Pancreas (tissue), 10 donors: ENCODE data around the gene IFNL2. TPM values are rescaled to one million over a fixed set of nuclear protein-coding genes. Genes with fewer than 3 reads are reported as not detected.
"Not testable (repeated sequence)": the region's sequence is repeated elsewhere in the genome, so short reads cannot be mapped to it uniquely, and the experiment has no call there.

ENCODE experiments used
- ATAC-seq, 4 donors: fragments of 200-7000 bp; cut with Tn5 transposase; one replicate each; pipeline versions ENCODE4 v1.8.0 to v1.9.1; 2020; ENCODE audit warnings: mild to moderate bottlenecking in 4 of 4, moderate library complexity in 4 of 4
- DNase-seq, 6 donors: peaks; one replicate each; pipeline ENCODE4 v3.0.0-alpha.2; 2020
- FAIRE-seq: peaks from 2 replicates; lab custom pipeline; 2012; peaks lifted over from hg19 to GRCh38; lab: Jason Lieb, UNC
- H3K27ac ChIP-seq, 4 donors: fragments of 200-600 bp; sonication (generic); 1 replicate in 3 of 4; 2 replicates in 1 of 4; pipeline versions ENCODE4 v1.5.0 to v1.8.0; 2020
- H3K27me3 ChIP-seq, 4 donors: fragments of 200-600 bp; one replicate each; pipeline ENCODE4 v1.8.0; 2021
- H3K36me3 ChIP-seq, 3 donors: fragments of 200-600 bp; sonication (generic) in 1 of 3; one replicate each; pipeline versions ENCODE4 v1.5.0 to v1.8.0; 2020 to 2021
- H3K4me1 ChIP-seq, 3 donors: fragments of 200-600 bp; one replicate each; pipeline ENCODE4 v1.8.0; 2021
- H3K4me3 ChIP-seq, 4 donors: fragments of 200-600 bp; sonication (generic) in 2 of 4; one replicate each; pipeline versions ENCODE4 v1.5.0 to v1.8.0; 2020 to 2021
- H3K9me3 ChIP-seq, 4 donors: fragments of 200-600 bp; one replicate each; pipeline ENCODE4 v1.8.0; 2021
- WGBS, 2 donors: extraction: QIAGEN DNeasy Blood & Tissue Kit; methylation state at CpG; one replicate each; pipeline ENCODE4 v1.1.7; 2013; 5-methylcytosine and 5-hydroxymethylcytosine counted together
- intact Hi-C, 3 donors: fragments of 100-400 bp; cut with DNase I; formaldehyde crosslinking; loops; one replicate each; pipeline versions ENCODE4 v1.11.1 to v1.14.2; 2022
- polyA plus RNA-seq, 2 donors: library from polyadenylated mRNA; stranded (reverse); fragments of 200-250 nt; gene quantifications; one replicate each; pipeline ENCODE4 v1.2.3, GENCODE V29; 2013
- total RNA-seq, 6 donors: library from RNA; stranded (reverse); fragmentation: NEBNext Ultra II Directional in 4 of 6; extraction: Animal tissue kit (Norgen Biotek cat#: 25700) in 4 of 6; gene quantifications; one replicate each; pipeline versions ENCODE4 v1.2.1 to v1.2.4, GENCODE V29; 2021 to 2023
- TF ChIP-seq, protein P1 (sequence below), 4 donors: fragments of 200-600 bp; sonication (generic) in 3 of 4; IDR thresholded peaks; one replicate each; pipeline versions ENCODE4 v1.5.0 to v1.8.0; 2021; ENCODE audit warnings: antibody characterized with exemption in 4 of 4
- donor health status: healthy with polysubstance abuse.
- donor health status: DM: no; HTN: no; CAD: no; lungs with moderate emphysema.
- donor health status: DM: no; HTN: no; CAD: no.
- donor health status: control.
- donor health status: control.
- donor health status: Bipolar disorder and iron deficiency.
- donor health status: DM: yes; HTN: yes; CAD: no.
- donor health status: DM: no; HTN: no; CAD: no.
- donor health status: DM: no; HTN: no; CAD: no.
- donor health status: DM: yes; HTN: yes; CAD: no.

The IFNL2 gene
- total and polyA plus RNA-seq, 8 donors: not detected

DNA sequence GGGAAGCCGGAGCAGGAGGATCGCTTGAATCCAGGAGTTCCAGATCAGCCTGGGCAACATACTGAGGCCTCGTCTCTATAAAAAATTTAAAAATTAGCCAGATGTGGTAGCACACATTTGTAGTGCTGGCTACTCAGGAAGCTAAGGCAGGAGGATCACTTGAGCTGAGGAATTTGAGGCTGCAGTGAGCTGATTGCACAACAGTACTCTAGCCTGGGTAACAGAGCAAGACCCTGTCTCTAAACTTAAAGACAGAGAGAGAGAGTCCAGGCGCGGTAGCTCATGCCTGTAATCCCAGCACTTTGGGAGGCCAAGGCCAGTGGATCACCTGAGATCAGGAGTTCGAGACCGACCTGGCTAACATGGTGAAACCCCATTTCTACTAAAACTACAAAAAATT lies 27.8 kb upstream of the IFNL2 start:
- TF ChIP-seq, protein P1, sequence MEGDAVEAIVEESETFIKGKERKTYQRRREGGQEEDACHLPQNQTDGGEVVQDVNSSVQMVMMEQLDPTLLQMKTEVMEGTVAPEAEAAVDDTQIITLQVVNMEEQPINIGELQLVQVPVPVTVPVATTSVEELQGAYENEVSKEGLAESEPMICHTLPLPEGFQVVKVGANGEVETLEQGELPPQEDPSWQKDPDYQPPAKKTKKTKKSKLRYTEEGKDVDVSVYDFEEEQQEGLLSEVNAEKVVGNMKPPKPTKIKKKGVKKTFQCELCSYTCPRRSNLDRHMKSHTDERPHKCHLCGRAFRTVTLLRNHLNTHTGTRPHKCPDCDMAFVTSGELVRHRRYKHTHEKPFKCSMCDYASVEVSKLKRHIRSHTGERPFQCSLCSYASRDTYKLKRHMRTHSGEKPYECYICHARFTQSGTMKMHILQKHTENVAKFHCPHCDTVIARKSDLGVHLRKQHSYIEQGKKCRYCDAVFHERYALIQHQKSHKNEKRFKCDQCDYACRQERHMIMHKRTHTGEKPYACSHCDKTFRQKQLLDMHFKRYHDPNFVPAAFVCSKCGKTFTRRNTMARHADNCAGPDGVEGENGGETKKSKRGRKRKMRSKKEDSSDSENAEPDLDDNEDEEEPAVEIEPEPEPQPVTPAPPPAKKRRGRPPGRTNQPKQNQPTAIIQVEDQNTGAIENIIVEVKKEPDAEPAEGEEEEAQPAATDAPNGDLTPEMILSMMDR (IDR thresholded peaks at IDR 0.05): no peak
- ATAC-seq (no peak), FAIRE-seq (no peak), DNase-seq (no peak)
- Histone ChIP-seq H3K4me3 (no peak overlapping the region), H3K36me3 (no peaks in the 10 kb centered on the region), H3K9me3 (no peaks in the 10 kb centered on the region), H3K27ac (no peak overlapping the region), H3K27me3 (no peaks in the 10 kb centered on the region), H3K4me1 (peaks cover 0 to 4% (median 0%) of the 10 kb centered on the region in 3 donors)
- intact Hi-C loops: no loop called here
- WGBS, 2 donors: 93 to 94% methylated on average over 7 of the region's 7 CpGs

DNA sequence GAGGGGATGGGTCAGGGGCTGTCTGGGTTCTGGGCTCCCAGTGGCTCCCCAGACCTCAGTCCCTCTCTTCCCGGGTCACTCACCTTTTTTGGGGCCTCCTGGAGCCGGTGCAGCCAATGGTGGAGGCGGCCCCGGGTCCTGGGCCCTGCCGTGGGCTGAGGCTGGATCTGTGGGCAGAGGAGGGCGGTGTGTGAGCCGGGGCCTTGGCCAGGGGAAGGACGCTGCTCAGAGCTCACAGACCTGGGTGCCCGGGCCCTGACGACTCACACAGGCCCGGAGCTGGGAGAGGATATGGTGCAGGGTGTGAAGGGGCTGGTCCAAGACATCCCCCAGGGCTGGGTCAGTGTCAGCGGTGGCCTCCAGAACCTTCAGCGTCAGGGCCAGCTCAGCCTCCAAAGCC lies 24.5 kb upstream of the IFNL2 start:
- 84 to 86% methylated on average over 13 of the region's 13 CpGs for WGBS, 2 donors
- H3K27me3 ChIP-seq, H3K4me1 ChIP-seq, FAIRE-seq, H3K9me3 ChIP-seq, H3K27ac ChIP-seq, intact Hi-C loops, ATAC-seq, H3K4me3 ChIP-seq, H3K36me3 ChIP-seq: not testable (repeated sequence)
- peak in 1 of 6 donors; percentile 38 for DNase-seq

DNA sequence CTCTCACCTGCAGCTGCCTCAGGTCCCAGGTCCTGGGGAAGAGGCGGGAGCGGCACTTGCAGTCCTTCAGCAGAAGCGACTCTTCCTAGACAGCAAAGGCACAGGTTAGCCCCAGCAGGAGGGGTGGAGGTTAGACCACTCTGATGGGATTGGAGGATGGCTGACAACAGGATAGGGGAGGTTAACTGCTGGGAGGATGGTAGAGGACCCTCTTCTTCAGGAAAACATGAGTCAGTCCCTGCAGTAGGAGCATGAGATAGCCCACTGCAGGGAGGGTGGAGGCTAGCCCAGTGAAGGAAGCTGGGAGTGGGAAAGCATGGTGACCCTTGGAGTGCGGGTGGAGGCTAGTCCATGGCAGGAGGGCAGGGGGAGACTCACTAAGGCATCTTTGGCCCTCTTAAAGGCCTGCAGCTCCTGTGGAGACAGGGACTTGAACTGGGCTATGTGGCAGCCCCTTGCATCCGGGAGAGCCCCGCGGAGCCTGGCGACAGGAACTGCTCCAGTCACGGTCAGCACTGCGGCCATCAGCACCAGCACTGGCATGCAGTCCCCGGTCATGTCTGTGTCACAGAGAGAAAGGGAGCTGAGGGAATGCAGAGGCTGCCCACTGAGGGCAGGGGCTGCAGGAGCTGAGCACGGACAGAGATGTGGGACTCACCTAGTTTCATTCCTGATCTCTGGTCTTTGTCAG lies 23.6 kb upstream of the IFNL2 start, which contains the start of gene IFNL3:
IFNL3 (minus strand) TSS at position 597 of the 691 bp plus-strand sequence; CDS start at position 558, 39 bp downstream.
- 90 to 91% methylated on average over 8 to 12 of the region's 12 CpGs for WGBS, 2 donors
- DNase-seq, H3K4me3 ChIP-seq, FAIRE-seq, H3K9me3 ChIP-seq, H3K27me3 ChIP-seq, H3K27ac ChIP-seq, H3K4me1 ChIP-seq, intact Hi-C loops, ATAC-seq, H3K36me3 ChIP-seq: not testable (repeated sequence)

DNA sequence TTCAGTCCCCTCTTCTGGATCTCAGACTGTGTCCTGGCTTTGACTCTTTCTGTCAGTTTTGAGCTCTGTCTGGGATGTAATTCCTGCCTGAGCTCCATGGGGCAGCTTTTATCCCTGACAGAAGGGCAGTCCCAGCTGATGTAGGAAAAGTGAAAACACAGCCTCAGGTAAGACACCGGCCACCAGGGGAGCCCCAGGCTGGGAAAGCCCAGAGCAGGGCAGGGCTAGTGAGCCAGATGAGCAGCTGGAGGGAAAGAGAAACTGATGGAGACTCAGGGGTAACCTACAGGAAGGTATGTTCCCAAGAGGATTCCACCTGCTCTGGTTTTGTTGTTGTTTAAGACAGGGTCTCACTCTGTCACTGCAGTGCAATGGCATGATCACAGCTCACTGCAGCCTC lies 23.0 kb upstream of the IFNL2 start:
- H3K4me3 ChIP-seq, H3K4me1 ChIP-seq, H3K36me3 ChIP-seq, DNase-seq, H3K9me3 ChIP-seq, H3K27ac ChIP-seq, FAIRE-seq, H3K27me3 ChIP-seq, intact Hi-C loops: not testable (repeated sequence)
- peak; percentile 72 to 84 (median 76) for ATAC-seq
- WGBS, 2 donors: no CpG with 5 or more reads among the region's 1 CpG

DNA sequence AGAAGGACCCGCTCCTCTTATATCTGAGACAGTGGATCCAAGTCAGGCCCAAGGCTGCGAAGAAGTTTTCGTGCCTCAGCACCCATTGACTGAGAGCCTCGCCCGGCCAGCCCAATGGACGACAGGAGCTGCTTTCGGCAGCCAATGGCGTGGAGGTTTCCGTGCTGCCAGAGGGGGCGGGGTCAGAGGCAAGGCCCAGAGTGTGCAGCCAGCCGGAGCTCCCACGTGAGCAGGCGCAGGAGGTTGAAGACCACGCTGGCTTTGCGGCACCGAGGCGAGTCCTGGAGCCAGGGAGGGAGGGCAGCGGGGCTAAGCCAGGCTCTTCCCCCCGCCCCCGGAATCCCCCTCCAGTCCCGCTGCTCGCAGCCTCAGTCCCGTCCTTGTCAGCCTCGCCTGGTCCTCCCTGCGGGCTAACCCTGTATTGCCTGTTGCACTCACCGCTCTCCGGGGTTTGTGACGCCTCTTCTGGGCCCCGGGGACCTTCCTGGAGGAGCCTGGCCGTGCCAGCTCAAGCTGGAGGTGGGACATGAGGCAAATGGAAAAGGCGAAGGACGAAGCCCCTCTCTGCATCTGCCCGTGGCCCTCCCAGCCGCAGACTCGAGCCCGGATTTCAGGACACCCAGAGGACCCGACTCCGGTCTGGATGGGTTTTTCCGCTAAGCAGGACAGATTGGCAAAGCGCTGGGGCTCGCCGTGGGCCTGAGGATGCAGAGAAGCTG lies 21.1 kb upstream of the IFNL2 start:
- peak in 3 of 4 donors; percentile 40 to 58 (median 51) for ATAC-seq
- Histone ChIP-seq H3K27me3 (peaks cover 0 to 2% (median 0%) of the 10 kb centered on the region in 4 donors), H3K27ac (no peak overlapping the region), H3K36me3 (no peaks in the 10 kb centered on the region), H3K9me3 (no peaks in the 10 kb centered on the region), H3K4me3 (peak overlapping the region in 1 of 4 donors; percentile 26), H3K4me1 (no peaks in the 10 kb centered on the region)
- intact Hi-C loops: no loop called here
- 46% methylated on average over 39 to 42 of the region's 42 CpGs for WGBS, 2 donors
- TF ChIP-seq, protein P1 (IDR thresholded peaks at IDR 0.05): no peak
- peak in 3 of 6 donors; percentile 40 to 66 (median 57) for DNase-seq
- no peak for FAIRE-seq

DNA sequence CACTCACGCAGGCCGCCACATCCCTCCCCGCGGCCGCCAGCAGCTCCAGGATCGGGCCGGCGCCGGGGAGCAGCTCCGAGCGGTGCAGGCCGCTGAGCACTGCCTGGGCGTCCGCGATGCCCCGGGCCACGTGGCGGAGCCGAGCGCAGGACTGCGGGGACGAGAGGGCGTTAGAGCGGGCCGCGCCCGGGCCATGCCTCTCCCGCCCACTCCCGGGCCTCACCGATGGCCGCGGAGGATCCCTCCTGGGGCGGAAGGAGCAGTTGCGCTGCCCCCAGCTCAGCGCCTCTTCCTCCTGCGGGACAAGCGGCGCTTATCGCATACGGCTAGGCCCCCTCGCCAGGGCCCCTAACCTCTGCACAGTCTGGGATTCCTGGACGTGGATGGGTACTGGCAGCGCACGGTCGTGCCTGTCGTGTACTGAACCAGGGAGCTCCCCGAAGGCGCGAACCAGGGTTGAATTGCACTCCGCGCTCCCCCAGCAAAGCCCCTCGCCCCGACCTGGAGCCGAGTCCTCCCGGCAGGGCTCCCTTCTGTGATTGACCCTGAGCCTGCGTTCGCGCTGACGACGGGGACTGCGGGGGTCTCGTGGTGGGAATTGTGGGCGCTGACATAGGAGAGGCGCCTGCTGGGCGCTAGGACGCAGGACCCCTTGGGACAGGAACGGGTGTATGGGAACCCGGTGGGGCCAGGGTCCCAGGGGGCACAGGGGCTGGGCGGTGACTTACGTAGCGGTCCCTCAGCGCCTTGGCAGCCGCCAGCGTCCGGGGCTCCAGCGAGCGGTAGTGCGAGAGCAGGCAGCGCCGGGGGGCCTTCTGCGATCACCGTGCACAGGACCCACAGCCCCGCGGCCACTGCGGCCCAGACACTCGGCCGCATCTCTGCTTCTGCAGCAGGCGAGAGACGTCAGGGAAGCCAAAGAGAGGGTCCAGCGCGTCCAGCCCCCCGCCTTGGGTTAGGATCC lies 20.2 kb upstream of the IFNL2 start:
- 27 to 30% methylated on average over 56 to 92 of the region's 92 CpGs for WGBS, 2 donors
- intact Hi-C loops: no loop called here
- Histone ChIP-seq H3K9me3 (no peaks in the 10 kb centered on the region), H3K36me3 (no peaks in the 10 kb centered on the region), H3K27me3 (peaks cover 0 to 2% (median 0%) of the 10 kb centered on the region in 4 donors), H3K4me1 (no peaks in the 10 kb centered on the region), H3K4me3 (peak overlapping the region in 1 of 4 donors; percentile 26), H3K27ac (no peak overlapping the region)
- peak; percentile 45 to 81 (median 68) for ATAC-seq
- DNase-seq: peak in 3 of 6 donors; percentile 29 to 69 (median 64)
- FAIRE-seq: no peak
- TF ChIP-seq, protein P1 (IDR thresholded peaks at IDR 0.05): no peak
